Astrocyte of the spinal cord (primary cell): ENCODE measurements around the gene CRACR2B.

Source experiments
- DNase-seq: peaks from one replicate; pipeline ENCODE4 v3.0.0; 2011; ENCODE audit warnings: low read depth, low spot score
- H3K4me3 ChIP-seq: 2 replicates; pipeline ENCODE4 v1.5.1; 2011; ENCODE audit warnings: low read depth, mild to moderate bottlenecking, low read length, moderate library complexity
- in situ Hi-C: cut with HindIII; loops from 2 replicates; pipeline ENCODE4 v1.10.0; 2017; ENCODE audit warnings: low sequenced_read_pairs
- TF ChIP-seq, protein P1 (sequence below): IDR thresholded peaks from 2 replicates; pipeline ENCODE4 v1.5.1; 2012; ENCODE audit warnings: low read depth, mild to moderate bottlenecking, low read length, inconsistent platforms

Gene CRACR2B

DNA sequence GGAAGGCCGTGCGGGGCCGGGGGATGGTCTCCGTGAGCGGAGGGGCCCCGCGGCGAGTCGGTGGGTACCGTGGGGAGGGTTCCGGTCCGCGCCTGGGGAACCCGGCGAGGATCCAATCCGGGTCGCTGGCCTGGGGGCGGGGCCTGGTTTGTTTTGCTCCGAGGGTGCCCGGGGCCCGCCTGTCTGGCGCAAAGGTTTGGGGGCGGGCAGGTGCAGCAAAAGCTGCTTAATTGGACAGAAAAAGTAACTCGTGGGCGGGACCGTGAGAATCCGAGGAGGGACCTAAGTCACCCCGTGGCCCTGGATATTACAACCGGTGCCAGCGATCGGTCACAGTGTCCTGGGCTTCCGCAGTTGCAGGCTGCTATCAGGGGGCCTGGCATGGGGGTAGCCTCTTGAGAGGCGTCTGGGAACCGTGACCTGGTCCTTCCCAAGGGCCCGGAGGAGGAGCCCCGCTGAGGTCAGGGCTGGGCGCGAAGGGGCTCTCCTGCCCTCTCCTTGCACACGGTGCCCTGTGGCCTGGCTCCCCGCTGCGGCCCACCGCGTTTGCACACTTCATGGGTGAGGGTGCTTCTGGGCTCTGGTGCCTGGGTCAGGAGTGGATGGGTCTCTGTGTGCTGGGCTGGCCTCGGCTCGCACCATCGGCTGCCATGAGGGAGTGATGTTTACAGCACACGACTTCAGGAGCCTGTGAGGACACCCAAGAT, 7.6 kb upstream of the CRACR2B start:
- TF ChIP-seq, protein P1, sequence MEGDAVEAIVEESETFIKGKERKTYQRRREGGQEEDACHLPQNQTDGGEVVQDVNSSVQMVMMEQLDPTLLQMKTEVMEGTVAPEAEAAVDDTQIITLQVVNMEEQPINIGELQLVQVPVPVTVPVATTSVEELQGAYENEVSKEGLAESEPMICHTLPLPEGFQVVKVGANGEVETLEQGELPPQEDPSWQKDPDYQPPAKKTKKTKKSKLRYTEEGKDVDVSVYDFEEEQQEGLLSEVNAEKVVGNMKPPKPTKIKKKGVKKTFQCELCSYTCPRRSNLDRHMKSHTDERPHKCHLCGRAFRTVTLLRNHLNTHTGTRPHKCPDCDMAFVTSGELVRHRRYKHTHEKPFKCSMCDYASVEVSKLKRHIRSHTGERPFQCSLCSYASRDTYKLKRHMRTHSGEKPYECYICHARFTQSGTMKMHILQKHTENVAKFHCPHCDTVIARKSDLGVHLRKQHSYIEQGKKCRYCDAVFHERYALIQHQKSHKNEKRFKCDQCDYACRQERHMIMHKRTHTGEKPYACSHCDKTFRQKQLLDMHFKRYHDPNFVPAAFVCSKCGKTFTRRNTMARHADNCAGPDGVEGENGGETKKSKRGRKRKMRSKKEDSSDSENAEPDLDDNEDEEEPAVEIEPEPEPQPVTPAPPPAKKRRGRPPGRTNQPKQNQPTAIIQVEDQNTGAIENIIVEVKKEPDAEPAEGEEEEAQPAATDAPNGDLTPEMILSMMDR: no peak
- in situ Hi-C loops: no loop called here
- peak overlapping the region; percentile 62 for H3K4me3 ChIP-seq
- peak; percentile 62 for DNase-seq

DNA sequence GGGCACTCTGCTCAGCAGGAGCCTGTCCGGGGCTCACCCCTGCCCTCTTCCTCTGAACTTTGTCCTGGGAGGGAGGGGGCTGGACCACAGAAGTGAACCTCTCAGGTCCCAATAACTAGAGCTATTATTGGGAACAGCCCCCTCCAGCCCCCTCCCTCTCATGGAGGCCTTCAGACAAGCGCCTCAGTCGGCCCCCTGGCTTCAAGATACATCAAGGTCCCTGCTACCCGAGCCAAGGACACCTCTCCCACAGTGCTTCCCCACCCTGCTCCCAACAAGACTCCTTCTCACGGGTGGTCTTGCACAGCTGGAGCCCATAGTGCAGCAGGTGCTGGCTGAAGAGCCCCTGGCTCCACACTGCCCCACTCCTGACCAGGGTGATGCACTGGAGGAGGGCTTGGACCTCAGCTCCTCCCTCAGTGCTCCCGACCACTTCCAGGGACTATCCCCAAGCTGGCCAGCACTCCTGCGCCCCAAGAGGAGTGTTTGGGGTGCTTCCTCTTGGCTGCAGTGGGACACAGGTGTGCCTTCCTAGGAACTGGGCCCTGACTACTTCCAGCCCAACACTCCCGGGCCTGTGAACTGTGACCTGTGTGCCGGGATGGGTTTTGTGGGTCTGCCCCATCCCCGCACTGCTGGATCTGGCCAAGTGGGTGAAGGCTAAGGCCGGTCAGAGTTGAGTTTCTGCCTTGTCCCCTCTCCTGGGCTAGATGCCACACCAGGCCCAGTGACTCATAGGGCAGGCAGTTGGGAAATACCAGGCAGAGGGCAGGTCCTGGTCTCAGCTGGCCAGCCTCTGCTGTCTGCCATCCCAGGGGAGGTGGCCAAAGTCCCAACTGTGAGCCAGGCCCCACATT, 6.8 kb upstream of the CRACR2B start:
- TF ChIP-seq, protein P1: no peak
- H3K4me3 ChIP-seq: peak overlapping the region; percentile 62
- no peak for DNase-seq
- in situ Hi-C loops: no loop called here

DNA sequence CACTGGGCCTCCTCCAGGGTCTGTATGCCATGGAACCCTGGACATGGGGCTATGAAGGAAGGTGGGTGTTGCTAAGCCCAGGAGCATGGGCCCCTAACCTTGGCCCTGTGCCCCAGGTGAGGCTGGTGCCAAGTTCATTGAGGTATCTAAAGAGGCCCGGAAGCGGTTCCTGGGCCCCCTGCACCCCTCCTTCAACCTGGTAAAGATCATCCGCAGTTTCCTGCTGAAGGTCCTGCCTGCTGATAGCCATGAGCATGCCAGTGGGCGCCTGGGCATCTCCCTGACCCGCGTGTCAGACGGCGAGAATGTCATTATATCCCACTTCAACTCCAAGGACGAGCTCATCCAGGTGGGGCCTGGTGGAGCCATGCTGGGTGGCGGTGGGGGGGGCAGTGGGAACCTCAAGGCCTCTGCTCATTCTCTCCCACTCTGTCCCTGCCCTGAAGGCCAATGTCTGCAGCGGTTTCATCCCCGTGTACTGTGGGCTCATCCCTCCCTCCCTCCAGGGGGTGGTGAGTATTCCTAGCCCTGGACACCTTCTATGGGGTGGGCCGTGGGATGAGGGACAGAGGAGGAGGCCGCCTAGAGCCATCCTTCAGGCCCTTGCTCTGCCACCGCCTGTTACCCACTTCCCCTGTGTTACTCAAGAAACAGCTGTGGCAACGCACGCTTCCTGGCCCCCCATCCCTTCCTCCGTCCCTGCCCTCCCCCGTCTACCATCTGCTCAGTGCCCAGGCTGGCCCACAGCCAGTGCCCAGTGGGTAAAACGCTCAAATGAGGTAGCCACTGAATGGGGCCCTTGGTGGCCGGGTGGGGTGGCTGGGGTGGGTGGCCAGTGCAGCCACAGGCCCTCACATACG, 6.0 kb upstream of the CRACR2B start:
- H3K4me3 ChIP-seq: no peak overlapping the region
- TF ChIP-seq, protein P1: no peak
- in situ Hi-C loops: no loop called here
- DNase-seq: no peak

DNA sequence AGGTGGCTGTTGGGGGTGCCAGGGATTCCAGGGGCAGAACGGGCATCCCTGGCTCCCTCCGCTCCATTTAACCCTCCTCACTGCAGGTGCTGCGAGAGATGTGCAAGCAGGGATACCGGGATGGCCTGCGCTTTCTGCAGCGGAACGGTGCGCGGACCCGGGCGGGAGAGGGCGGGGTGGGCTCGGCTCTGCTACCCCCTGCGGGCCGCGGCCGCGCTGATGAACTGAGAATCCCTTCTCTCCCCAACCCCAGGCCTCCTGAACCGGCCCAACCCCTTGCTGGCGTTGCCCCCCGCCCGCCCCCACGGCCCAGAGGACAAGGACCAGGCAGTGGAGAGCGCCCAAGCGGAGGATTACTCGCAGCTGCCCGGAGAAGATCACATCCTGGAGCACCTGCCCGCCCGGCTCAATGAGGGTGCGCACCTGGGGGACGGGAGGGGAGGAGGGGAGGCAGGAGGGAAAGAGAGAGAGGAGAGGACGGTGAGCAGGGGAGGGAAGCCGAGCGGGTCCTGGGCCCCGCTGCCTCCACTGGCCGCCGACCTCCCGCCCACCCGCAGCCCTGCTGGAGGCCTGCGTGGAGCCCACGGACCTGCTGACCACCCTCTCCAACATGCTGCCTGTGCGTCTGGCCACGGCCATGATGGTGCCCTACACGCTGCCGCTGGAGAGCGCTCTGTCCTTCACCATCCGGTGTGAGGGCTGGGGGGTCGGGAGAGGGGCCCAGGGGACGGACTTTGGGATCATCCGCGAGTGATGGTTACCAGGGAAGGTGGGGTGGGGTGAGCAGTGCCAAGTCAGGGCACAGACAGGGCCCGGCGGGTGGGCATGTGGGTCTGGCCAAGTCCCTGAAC, 4.1 kb upstream of the CRACR2B start:
- TF ChIP-seq, protein P1: no peak
- DNase-seq: no peak
- no peak overlapping the region for H3K4me3 ChIP-seq
- in situ Hi-C loops: no loop called here

DNA sequence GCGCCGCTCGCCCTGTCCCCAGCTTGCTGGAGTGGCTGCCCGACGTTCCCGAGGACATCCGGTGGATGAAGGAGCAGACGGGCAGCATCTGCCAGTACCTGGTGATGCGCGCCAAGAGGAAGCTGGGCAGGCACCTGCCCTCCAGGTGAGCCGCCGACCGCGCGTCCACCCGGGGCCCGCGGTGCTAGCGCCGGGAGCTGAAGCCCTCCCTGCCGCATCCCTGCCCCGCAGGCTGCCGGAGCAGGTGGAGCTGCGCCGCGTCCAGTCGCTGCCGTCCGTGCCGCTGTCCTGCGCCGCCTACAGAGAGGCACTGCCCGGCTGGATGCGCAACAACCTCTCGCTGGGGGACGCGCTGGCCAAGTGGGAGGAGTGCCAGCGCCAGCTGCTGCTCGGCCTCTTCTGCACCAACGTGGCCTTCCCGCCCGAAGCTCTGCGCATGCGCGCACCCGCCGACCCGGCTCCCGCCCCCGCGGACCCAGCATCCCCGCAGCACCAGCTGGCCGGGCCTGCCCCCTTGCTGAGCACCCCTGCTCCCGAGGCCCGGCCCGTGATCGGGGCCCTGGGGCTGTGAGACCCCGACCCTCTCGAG, 3.3 kb upstream of the CRACR2B start:
- in situ Hi-C loops: no loop called here
- H3K4me3 ChIP-seq: no peak overlapping the region
- no peak for DNase-seq
- TF ChIP-seq, protein P1: no peak
